ENCODE results near the gene LIPH.

Gene LIPH

DNA sequence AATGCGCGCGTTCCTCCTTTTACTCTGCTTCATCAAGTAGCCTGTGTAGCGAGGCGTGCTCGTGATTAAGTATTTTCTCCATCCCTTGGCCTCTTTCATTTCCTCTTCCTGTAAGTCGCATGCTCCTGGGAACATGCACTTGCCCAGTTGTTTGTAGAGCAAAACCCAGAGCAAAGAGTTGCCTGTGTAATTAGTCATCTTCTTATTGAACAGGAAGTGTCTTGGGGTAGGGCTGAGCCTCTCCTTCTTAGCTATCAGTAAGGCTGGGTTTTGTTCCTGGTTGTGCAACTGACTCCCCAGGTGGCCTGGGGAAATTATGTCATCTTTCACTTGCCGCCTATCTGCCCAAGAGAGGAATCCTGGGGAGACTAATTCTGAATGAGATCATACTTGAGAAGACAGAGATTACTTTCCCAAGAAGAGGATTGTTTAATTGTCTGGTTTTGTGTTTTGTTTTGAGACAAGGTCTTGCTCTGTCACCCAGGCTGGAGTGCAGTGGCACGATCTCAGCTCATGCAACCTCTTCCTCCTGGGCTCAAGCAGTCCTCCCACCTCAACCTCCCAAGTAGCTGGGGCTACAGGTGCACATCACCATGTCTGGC, 14.9 kb downstream of the LIPH start:
- no peak for DNase-seq

DNA sequence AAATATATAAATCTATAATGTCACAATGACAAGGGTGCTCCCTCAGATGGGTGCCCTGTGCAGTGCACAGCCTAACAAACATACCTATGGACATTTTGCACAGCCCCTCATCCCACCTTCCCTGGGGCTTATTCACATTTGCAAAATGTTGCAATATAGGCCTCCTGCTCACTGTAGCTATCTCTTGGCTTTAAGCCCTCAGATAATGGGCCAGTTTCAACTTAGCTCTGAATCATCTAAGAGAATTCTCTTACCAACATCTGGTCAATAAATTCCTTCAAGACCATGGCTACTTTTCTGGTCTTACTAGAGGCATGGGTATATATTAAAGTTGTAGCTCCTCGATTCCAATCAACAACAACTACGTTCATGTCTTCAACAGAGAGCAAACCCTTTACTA, 17.9 kb downstream of the LIPH start:
- DNase-seq: no peak

DNA sequence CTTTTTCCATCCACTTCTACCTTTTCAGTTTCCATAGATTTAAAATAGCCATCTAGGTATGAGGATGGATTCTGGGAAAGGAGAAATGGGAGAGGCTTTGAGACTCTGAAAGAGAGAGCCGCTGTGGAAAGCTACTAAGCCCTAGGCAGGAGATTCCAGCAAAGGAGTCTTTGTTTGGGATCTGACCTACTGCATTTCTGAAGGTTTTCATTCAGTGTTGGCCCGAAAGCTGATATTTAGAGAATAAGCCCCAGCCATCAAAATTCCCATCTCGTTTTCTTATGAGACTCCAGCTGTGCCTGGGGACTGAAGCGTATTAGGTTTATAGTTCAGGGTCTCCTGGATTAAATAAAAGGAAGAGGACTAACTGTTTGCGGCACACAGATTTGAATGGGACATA, 19.5 kb downstream of the LIPH start:
- DNase-seq: no peak

DNA sequence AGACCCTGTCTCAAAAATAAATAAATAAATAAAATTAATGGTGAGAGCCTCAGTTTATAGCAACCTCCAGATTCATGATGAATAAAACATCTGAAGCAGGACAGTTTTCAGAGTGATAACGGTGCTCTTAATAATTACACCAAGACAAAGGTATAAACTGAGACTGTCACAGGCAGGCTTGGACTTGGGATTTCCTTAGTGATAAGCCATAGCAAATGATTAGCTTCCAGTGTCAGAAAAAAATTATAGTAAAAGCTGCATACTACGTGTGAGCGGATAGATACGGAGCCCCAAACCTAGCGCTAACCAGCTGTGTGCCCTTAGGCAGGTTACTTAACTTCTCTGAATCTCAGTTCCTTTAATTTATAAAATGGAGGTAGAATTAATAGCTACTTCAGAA, 21.5 kb downstream of the LIPH start:
- DNase-seq: no peak

DNA sequence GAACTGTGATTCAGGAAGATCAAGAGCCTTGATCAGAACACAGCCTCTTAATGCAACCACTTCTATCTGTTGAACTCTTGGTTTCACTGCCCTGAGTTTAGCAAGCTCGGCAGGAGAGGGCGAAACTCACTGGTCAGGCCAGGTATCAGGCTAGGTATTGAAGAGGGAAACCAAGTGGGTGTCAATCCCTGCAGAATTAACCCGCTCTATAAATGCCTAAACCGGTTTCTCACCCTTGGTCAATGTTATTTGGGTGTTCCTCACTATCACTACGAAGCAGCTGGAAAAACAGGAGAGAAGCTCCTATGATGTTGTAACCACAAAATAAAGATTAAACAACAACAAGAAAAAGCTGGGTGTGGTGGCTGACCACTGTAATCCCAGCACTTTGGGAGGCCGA, 23.9 kb downstream of the LIPH start:
- no peak for DNase-seq

DNA sequence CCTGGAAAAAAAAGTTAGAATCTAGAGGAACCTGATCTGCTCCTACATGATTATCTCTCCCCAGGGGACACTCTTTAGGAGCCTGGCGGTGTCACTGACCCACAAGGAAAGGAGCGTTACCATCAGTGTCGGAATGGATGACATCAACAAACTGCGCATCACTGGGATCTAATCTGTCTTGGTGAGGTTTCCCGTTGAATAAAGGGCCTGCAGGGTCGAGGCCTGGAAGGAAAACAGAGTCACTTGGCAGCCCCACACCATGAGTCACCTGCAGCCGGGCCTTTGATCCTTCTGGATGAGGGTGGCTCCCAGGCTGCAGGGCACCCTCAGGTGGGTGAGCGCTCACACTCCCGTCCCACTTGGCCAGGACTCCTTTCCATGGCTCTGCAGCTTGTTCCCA, 25.0 kb downstream of the LIPH start:
- no peak for DNase-seq

DNA sequence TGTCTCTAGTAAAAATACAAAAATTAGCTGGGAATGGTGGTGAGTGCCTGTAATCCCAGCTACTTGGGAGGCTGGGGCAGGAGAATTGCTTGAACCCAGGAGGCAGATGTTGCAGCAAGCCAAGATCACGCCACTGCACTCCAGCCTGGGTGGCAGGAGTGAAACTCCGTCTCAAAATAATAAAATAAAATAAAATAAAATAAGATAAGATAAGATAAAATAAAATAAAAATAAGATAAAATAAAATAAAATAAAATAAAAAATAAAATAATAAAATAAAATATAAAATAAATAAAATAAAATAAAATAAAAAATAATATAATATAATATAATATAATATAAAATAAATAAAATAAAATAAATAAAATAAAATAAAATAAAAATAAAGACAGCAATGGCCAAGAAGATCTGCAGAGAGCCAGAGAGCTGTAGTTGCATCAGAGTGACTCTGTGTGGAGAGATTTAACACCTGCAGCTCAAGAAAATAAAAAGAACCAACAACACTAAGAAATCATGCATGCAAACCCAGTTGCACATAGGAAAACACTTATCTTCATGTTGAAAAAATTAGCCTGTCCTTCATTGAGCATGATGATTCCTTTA, 25.9 kb downstream of the LIPH start:
- no peak for DNase-seq

DNA sequence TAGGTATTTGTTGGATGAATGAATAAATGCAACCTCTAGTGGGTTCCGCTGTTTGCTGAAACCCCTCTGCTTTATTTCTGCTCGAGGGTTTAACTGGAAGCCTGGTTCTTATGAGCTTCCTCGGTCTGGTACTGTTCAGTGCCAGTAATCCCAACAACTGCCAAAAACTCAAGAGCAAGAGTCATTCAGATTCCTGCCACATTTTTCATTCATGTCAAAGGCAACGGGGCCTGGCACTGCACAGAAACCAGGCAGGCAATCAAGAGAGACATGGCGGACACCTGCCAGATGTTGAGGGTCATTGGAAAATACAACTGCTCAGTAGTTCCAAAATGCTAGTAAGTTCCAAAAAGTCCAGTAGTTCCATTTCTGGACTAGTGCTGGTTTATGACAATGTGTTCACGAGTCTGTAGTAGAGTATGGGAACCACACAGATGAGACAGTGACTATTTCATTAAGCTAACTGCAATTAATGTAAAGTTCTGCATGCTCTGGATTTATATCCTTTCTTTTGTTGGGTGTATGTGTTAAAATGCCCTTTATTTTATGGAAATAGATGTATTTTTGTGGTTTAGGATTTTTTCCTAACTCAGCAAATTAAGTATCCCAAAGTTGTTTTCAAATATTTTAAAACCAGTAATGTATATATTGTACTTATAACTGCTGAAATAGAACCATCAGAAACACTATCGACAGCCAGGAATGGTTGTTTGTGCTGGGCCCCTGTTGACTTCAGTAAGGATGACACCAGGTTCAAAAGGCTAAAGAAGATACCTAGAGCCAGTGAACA, 30.8 kb downstream of the LIPH start:
- DNase-seq: no peak

DNA sequence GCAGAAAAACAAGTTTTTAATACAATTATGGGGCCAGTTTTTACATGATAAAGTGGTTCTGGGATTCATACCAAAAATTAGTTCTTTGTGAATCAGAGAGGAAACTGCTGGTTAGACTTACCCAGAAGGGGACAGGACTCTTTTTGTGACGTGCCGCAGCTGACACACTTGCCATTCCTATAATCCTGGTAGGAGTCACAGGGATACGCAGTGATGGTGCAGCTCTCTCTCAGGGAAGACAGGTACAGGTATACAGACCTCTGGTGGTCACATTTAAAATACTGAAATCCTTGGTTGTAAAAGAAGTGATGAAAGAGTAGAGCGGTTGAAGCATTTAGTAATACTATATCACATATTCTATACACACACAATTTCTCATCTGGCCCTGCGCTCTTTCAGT, 33.4 kb downstream of the LIPH start:
- no peak for DNase-seq

DNA sequence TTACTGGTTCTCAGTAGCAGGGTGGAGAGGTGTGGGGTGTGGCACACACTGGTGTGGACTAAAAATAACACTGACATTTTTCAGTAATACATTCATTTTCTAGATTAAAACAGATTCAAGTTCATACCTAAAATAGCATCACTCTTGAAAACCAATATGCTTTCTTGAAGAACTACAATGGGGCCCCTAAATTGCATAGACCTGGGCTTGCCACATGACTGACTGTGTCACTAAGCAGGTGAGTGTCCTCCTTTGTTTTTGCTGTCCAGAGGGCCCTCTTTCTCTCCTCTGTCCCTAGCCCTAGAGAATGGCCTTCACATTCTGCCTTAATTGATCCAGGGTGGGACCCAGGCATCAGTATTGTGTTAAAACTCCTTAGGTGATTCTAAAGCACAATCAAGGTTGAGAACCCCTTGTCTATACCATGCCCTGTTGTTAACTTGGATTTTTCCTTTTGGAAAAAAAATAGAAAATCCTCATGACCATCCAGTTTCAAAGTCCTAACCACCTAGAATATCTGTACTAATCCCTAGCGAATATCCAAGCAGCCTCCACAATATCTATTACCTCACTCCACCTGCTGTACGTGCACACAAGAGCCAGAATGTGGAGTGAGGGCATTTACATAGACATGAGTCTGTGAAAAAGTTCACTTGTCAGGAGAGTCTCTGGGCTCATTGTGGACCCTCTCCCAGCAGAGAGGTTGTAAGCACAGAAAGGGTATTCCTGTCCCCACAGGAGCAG, 34.8 kb downstream of the LIPH start:
- DNase-seq: no peak

DNA sequence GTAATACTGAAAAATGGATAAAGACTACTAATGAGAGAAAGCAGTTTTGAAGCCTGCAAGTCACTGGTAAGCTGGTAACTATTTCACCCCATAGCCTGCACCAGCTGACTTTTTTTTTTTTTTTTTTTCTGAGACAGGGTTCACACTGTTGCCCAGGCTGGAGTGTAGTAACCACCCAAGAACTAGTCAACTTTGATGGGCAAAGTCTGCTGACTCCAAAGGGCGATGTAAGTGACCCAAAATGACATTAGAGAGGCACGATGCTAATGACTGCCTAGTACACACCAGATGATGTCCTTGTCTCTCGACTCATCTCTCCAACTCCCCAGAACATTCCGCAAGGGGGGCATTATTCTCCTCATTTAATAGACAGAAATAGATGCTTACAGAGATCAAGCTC, 40.7 kb downstream of the LIPH start:
- DNase-seq: no peak

DNA sequence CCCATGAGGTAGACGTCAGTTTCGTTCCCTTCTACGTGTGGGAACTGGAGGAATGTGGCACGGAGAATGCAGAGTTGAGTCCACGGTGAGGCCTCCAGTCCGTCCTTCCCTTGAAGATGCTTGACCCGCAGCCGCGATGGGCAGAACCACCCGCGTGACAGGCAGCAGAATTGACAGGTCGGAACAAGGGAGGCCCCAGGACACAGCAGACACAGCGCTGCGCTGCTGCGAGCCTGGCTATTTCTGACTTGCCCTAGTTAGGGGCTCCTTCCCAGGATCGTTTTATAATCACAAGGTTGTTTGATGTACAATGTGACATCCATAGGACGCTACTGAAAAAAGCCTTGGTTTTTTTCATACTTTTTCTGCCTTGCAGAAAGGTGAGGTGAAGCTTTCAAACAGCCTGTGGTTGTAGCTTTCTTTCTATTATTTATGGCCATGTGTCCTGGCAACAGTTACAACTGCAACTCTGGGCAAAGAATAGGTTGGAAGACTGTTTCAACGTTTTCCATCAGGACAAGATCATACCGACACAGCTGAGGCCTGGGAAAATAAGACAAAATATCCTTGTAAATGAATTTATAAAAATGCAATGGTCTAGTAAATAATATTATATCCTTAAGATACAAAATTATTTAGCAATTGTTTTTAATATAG, 43.9 kb downstream of the LIPH start:
- no peak for DNase-seq

DNA sequence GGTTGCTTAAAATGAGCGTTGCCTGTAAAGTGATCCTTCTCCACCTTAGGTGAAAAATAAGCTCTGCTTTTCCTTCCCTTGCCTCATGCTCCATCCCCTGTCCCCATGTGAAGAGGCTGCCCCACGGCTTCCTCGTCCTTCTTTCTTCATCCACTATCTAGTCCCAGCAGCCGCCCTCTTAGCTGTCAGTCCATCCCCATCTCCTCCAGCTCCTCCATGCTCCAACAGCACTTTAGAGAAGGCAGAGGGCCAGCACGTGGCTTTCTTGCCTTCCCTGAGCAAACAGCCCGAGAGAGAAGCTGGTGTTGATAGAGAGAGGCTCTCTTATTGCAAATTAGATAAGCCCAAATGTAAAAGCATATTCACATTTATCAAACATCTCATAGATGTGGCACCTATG, 44.5 kb downstream of the LIPH start:
- DNase-seq: no peak

DNA sequence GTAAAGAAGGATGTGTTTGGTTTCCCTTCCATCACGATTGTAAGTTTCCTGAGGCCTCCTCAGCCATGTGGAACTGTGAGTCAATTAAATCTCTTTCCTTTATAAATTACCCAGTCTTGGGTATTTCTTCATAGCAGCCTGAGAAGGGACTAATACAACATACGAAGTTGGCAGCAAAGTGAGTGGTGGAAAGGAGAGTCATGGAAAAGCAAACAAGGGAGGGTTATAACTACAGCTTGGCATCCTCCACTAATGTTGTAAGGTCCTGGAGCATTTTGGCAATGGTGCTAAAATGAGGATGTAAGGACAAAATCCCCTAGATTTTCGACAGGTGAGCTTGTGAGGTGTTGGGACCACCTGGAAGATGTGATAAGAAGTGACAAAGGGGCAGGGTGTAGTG, 47.8 kb downstream of the LIPH start:
- no peak for DNase-seq

DNA sequence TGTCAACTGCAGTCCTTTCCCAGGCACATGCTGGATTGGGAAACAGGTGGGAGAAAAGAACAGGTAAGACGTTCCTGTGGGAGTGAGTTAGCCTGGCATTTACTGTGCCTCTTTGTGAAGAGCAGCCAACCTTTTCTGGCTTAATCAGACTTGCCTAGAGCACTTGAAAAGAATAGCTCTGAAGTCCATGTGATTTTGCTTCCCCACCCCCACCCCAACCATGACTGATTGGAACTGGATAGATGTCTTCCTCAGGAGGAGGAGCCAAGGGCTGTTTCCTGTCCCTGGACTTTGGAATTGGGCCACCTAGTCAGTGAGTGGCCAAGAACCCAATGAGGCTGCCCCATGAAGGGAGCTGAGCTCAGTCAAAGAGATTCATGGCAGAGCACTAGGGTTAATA, 48.9 kb downstream of the LIPH start:
- no peak for DNase-seq

DNA sequence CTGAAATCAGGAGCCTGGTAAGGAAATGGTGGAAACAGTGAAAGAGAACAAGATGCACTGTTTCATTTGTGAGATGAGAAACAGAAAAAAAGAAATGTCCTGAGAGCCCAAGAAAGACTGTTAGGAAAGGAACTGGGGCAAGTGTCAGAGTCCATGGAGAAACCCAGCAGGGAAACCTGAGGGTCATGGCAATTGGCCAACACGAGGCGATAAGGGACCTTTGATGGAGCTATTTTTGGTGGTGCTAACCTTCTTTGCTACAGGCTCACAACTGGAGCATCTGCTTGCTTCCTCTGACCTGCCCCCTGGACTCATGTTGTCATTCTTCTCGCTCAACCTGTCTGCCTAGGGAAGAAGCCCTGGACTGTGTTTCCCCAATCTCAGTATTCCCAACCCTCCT, 49.4 kb downstream of the LIPH start:
- no peak for DNase-seq

DNA sequence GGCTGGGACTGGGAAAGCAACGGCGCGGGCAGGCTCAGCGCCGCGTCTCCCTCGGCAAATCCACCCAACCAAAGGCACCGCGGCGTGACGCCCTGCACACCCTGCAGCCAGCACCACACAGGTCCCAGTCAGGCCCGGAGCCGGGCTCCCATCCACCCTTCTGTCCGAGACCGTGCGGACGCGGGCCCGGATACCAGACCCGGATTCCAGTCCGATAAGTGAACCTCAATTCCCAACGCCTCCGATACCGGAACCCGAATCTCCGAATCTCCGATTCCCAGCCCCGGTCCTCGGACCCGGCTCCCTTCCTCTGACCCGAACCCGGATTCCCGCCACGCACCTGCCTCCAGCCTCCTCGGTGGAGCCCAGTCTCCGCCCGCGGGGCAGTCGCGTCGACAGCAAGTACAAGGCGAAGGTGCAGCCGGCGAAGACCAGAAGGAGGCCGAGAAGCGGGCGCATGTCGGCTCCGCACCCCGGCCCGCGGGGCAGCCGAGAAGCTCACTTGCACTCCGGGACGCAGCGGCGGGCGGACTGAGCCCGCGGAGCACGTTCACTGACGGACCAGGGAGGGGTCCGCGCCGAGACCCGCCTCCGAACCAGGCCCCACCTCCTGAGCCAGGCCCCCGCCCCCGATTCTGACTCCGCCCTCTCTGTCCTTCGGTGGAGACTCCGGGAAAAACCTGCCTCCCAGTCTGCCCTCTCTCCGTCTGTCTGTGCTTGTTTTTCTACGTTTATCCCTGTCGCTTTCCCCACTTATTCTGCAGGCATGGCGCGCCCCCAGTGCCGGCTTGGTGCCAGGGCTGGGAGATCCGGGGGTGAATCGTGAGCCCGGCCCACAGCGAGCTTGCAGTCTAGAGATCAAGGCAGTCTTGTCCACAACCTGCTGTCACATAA, 53.6 kb downstream of the LIPH start, which contains the start of gene TMEM41A:
Gene TMEM41A, minus strand, starts transcription at position 533 of the 894 bp plus-strand sequence. Its CDS starts 74 bp downstream, at position 459.
- DNase-seq: peak; percentile 98

DNA sequence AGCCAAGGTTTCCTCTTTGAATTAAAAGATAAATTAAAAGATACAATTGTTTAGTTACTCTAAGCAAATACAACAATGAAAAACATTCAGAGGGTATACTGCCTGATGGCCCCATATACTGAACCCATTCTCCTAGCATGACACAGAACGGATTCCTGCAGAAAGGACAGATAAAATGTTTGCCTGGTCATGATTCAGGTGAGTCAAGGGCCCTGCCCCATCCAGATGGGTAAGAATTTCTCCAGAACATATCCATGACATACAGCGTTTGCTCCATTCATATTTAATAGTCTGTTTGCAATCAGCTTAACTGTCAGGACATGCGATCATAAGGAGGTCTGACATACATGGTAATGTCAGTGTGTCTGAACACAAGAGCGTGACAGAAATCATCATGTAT, 62.1 kb downstream of the LIPH start:
- DNase-seq: no peak

DNA sequence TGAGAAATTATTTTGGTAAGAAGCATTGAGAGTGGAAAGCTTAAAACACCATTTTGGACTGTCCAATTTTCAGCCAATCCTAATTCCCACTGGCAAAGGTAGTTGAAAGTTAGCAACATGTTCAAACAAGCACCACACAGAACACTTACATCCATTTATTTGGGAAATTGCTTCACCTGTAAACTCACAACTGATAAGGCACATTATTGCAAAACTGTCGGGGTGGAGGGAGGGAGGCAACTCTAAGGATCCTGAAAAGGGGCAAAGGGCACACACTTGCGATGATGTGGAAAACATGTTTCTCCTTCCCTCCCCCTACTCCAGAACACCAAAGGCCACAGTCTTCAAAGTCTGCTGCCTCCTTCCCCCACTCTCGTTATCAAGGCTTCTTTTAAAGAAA, 62.9 kb downstream of the LIPH start:
- no peak for DNase-seq

DNA sequence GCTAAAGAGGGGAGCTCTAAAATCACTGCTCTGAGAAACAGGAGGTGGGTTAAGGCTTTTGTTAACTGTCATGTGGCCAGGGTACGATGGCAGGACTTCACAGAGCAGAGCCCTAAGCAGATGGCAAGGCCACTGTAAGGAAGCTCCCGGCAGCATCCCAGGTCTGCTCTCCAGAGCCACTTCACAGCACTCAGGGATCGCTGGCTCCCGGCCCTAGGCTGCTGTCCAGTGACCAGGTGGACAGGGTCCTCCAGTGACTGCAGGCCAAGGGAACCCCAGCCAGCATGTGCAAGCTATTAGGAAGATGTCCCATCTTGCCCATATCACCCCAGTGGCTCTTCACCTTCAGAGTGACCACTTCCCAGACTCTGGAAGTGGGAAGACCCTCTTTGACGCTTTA, 63.9 kb downstream of the LIPH start:
- DNase-seq: no peak

DNA sequence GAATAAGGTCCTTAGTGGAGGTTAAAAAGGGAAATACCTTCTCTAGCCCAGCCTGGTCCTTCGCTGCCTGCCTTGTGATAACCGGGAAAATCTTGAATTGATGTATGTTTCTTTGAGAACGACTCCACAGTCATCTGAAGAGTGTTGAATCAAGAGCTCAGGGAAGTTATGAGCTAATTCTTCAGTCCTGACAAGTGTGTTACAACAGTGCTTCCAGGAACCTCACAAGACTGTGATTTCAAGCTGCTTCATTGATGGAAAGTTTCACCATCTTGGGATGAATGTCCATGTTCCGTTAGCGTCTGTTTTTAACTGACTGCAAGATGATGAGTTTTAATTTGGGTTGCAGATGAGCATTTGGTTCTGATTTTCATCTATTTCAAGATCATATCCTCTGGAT, 66.0 kb downstream of the LIPH start:
- no peak for DNase-seq

DNA sequence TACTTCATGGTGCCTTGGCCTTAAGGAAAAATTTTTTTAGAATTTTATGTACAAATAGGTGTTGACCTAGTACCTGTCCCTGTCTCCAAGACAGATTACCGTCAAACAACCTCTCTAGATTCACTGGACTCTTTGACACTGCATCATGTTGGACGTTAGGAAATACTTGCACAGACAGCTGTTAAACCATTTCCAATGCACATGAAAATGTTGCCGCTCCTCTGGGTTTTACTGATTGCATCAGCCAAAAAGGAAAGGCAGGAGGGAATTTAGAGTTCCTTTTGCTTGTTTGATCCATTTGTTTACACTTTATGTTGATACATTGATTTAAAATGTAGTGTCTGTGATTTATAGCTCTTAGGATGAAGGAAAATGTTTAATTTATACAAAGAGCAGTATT, 68.1 kb downstream of the LIPH start:
- DNase-seq: no peak

Measured in NCI-H2107 (cell line).